GM04503 (cell line): ENCODE measurements around the gene CEACAM4.
"Not testable (repeated sequence)": the region's sequence is repeated elsewhere in the genome, so short reads cannot be mapped to it uniquely, and the experiment has no call there.

Experiments
- DNase-seq: peaks from one replicate; pipeline ENCODE4 v3.0.0-alpha.2; 2012; ENCODE audit warnings: low read depth

The CEACAM4 gene

GRCh38 chr19:41584931-41585330 lies 41.9 kb downstream of the CEACAM4 start:
- DNase-seq: no peak

GRCh38 chr19:41584260-41584810 lies 42.5 kb downstream of the CEACAM4 start:
- DNase-seq: no peak

GRCh38 chr19:41582577-41583182 lies 44.2 kb downstream of the CEACAM4 start:
- DNase-seq: not testable (repeated sequence)

DNA sequence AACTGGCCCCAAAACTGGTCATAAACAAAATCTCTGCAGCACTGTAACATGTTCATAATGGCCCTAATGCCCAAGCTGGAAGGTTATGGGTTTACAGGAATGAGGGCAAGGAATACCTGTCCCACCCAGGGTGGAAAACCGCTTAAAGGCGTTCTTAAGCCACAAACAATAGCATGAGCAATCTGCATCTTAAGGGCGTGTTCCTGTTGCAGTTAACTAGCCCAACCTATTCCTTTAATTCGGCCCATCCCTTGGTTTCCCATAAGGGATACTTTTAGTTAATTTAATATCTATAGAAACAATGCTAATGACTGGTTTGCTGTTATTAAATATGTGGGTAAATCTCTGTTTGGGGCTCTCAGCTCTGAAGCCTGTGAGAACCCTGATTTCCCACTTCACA lies 45.8 kb downstream of the CEACAM4 start:
- DNase-seq: not testable (repeated sequence)

DNA sequence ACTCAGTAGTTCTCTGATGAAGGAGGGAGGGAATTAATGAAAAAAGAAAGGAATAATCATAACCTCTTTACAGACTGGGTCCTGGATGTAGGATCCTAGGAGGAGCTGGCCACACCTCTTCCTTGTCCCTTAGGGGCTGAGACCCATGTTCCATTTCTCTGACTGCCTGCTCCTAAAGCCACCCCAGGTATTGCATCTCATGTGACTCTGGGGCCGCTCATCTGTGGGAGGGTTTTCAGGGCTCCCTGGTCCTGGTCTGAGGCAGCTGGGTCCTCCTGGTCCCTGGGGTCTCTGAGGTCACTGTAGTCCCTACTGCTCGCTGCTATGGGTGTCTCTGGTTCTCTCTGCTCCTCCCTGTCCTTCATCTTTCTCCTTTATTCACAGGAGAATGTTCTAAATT lies 48.0 kb downstream of the CEACAM4 start:
- no peak for DNase-seq

DNA sequence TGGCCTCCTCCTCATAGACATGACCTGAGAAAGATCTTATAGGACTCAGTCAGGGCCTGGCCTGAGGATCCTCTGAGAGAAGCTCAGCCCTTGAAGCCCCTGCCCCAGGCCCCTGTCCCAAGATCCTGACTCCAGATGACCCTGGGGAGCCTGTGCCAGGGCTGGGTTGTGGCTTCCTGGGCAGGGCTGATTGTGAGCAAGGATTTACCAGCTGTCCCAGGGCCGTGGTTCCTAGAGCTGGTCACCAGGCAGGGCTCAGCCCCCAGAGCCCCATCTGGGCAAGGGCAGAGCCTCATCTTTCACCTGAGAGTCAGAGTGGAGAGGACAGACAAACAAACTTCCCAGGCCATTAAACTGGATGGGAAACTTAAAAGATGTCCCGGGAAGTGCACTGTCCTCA lies 49.0 kb downstream of the CEACAM4 start:
- no peak for DNase-seq

DNA sequence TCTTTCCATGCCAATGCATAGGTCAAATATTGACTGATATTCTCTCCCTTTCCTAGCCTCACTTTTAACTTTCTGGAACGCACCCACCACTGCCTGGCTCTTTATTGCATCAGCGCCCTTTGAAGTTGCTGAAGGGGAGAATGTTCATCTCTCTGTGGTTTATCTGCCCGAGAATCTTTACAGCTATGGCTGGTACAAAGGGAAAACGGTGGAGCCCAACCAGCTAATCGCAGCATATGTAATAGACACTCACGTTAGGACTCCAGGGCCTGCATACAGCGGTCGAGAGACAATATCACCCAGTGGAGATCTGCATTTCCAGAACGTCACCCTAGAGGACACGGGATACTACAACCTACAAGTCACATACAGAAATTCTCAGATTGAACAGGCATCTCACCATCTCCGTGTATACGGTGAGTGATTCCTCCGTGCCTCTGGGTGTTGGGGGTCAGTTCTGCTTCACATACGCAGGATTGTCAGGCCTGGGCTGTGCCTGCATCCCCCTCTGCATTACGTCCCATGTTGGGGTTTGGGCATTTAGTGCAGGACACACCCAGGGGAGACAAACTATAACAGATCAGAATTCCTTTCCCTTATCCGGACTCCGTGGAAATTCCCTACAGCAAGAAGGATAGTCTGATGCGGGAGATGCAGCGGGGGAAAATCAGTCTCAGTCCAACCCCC lies 49.6 kb downstream of the CEACAM4 start:
- no peak for DNase-seq

DNA sequence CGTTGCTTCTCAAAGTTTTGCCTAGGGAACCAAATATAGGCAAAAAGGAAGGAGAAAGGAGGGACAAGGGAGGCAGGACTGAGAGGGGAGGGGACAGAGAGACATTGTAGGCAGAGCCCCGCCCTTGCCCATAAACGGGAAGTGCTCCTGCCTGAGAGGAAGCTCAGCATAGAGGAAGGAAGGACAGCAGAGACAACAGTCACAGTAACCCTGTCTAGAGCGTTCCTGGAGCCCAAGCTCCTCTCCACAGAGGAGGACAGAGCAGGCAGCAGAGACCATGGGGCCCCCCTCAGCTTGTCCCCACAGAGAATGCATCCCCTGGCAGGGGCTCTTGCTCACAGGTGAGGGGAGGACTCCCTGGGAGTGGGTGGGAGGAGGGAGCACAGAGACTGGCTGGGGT lies 50.9 kb downstream of the CEACAM4 start, which contains the start of gene CEACAM21:
TSS of gene CEACAM21 (plus strand) at position 169 of the 400 bp plus-strand sequence. CDS start at position 278, 109 bp downstream.
- no peak for DNase-seq

DNA sequence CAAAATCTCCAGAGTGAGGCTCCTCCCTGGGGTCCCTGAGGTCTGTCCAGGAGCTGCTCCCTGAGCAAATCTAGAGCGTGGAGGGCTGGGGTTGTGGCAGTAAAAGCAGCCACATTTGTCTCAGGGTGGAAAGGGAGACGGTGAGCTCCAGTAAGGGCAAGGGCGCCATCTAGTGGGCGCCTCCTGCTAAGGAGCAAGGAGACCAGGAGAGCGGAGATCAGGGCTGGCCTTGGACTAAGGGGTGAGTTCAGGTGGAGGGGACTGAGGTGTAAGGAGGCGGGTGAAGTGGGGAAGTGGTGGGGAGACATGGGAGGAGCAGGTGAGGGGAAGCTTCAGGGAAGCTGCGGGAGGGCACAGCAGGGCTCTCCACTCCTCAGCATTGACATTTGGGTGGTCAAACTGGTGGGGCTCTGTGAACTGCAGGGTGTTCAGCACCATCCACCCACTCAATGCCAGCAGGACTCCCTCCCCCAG lies 56.2 kb downstream of the CEACAM4 start:
- no peak for DNase-seq

- no peak for DNase-seq
Measured at GRCh38 chr19:41570179-41570578, 56.7 kb downstream of the CEACAM4 start.

DNA sequence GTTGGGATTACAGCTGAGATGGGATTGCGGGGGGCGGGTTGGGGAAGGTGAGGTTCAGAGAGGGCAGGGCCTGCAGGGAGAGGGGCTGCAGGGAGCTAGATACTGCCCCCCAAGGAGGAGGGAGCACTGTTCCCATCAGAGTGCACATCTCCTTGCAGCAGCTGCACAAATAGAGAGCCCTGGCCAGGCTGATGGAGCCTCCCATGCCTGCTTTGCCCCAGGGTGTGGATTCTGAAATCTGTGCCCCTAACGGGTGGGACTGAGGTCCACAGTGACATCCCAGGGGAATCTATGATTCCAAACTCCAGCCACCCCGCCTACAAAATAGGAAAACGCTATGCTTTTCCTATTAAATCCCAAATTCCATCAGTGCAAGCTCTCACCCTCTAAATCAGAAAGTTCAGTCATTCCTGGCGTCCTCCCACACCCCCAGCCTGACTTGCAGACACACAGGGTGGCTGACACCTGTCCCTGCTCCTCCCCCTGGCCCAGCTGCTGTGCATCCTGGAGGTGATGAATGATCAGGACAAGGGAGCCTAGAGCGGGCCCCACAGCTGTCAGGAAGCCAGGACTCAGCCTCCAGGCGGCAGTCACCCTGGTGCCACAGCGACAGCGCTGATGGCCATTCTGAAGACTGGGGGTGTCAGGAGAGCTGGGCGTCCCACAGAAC lies 57.3 kb downstream of the CEACAM4 start:
- DNase-seq: no peak
